PC-9 (cell line): Measurements from ENCODE around the gene SLCO6A1. TPM values are rescaled to one million over a fixed set of nuclear protein-coding genes. Genes with fewer than 3 reads are reported as not detected.

Source experiments
- BruUV-seq: library from RNA; stranded (reverse); fragments of 400-500 nt; replicated peaks from 2 replicates; lab custom pipeline; 2021; lab: Mats Ljungman, UMichigan
- CTCF ChIA-PET: fragments of 300-600 bp; sonication (Branson Sonifier 250); formaldehyde crosslinking; loops from one replicate; lab custom pipeline; 2022; ENCODE audit warnings: antibody characterized with exemption; lab: Charles Lee
- POLR2A ChIA-PET: fragments of 300-600 bp; sonication (Branson Sonifier 250); formaldehyde crosslinking; loops from one replicate; lab custom pipeline; 2022; ENCODE audit warnings: antibody characterized with exemption; ENCODE audit not compliant: unreplicated experiment; lab: Charles Lee
- DNase-seq, 2 experiments: peaks; one replicate each; pipeline versions ENCODE4 v3.0.0 to v3.0.0-alpha.2; 2015 to 2022; ENCODE audit warnings: mixed read lengths in 1 of 2
- H2AFZ ChIP-seq: fragments of 200-600 bp; sonication (generic); 2 replicates; pipeline ENCODE4 v1.8.1; 2017; ENCODE audit warnings: antibody characterized with exemption
- H3F3A ChIP-seq: fragments of 200-600 bp; sonication (generic); 2 replicates; pipeline ENCODE4 v1.8.1; 2017; ENCODE audit warnings: antibody characterized with exemption, mild to moderate bottlenecking, low read depth; ENCODE audit not compliant: insufficient read depth
- H3K27ac ChIP-seq: fragments of 200-600 bp; sonication (generic); 2 replicates; pipeline ENCODE4 v1.6.1; 2016; ENCODE audit warnings: mixed run types
- H3K27me3 ChIP-seq: fragments of 200-600 bp; sonication (generic); 2 replicates; pipeline ENCODE4 v1.6.1; 2016; ENCODE audit warnings: low read depth, mixed run types; ENCODE audit not compliant: insufficient read depth
- H3K36me3 ChIP-seq: fragments of 200-600 bp; sonication (generic); 2 replicates; pipeline ENCODE4 v1.6.1; 2016; ENCODE audit warnings: low read depth, mixed run types
- H3K4me1 ChIP-seq: fragments of 200-600 bp; sonication (generic); replicated peaks from 2 replicates; pipeline ENCODE4 v1.6.1; 2016; ENCODE audit warnings: mixed run types; ENCODE audit not compliant: insufficient read depth
- H3K4me2 ChIP-seq: fragments of 200-600 bp; sonication (generic); 2 replicates; pipeline ENCODE4 v1.6.1; 2017; ENCODE audit warnings: mixed run types
- H3K4me3 ChIP-seq: fragments of 200-600 bp; sonication (generic); 2 replicates; pipeline ENCODE4 v1.6.1; 2016; ENCODE audit warnings: mixed run types
- H3K79me2 ChIP-seq: fragments of 200-600 bp; sonication (generic); 2 replicates; pipeline ENCODE4 v1.6.1; 2017; ENCODE audit warnings: low read depth, mixed run types
- H3K9me2 ChIP-seq: fragments of 200-600 bp; sonication (generic); 2 replicates; pipeline ENCODE4 v1.8.1; 2017; ENCODE audit warnings: mild to moderate bottlenecking; ENCODE audit not compliant: insufficient read depth
- H3K9me3 ChIP-seq: fragments of 200-600 bp; sonication (generic); 2 replicates; pipeline ENCODE4 v1.8.1; 2016; ENCODE audit warnings: low read depth; ENCODE audit not compliant: insufficient read depth
- H4K20me1 ChIP-seq: fragments of 200-600 bp; sonication (generic); 2 replicates; pipeline ENCODE4 v1.8.1; 2017; ENCODE audit not compliant: insufficient read depth
- EZH2 ChIP-seq: fragments of 200-600 bp; sonication (generic); IDR thresholded peaks from 2 replicates; pipeline ENCODE4 v1.8.0; 2017; ENCODE audit warnings: antibody characterized with exemption, low read depth
- intact Hi-C: fragments of 100-400 bp; cut with micrococcal nuclease; formaldehyde crosslinking; loops from one replicate; pipeline ENCODE4 v1.10.0; 2022; ENCODE audit not compliant: unreplicated experiment
- total RNA-seq: library from RNA; stranded (reverse); gene quantifications from 2 replicates; pipeline ENCODE4 v1.2.3, GENCODE V29; 2021
- TF ChIP-seq, protein P1 (sequence below): fragments of 200-600 bp; sonication (generic); conservative IDR thresholded peaks from 2 replicates; pipeline ENCODE4 v1.6.1; 2017; ENCODE audit warnings: mixed run types, antibody characterized with exemption, mild to moderate bottlenecking, moderate library complexity

Gene SLCO6A1
- total RNA-seq, 1 experiment from 2014 or later = not detected

DNA sequence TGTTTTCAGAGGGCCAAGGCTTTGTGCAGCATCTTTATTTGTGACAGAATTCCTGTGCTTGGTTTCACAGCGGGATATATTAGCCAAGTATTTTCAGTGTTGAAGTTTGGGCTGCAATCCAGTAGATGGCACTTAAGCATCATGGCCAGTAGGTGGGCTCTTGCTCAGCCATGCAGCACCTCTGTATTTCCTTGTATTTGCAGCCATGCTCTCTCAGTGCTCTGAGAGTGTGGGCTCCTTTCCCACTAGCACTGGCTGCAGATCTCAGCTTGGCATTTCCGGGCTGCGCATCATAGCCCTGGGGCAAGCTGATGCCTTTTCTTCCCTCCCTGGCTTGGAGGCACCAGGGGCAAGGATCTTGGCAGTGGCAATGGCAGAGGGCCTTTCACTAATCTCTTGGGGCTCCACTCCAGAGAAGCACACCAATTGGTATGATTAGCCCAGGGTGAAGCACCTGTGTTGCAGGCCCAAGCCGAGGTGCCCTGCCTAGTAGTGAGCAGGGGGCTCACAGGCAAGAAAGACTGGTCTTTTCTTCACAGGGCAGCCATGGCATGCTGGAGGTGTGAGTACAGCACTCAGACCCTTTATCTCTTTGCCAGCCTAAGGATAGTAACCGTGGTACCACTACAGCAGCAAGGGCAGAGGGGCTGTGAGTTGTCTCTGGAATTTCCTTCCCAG is 48.3 kb downstream of the SLCO6A1 start:
- POLR2A ChIA-PET = no interaction called here
- Histone ChIP-seq H3K79me2 (no peaks in the 10 kb centered on the region), H3K9me3 (no peaks in the 10 kb centered on the region), H3K4me2 (no peak overlapping the region), H3F3A (no peaks in the 10 kb centered on the region), H3K9me2 (no peaks in the 10 kb centered on the region), H3K36me3 (no peaks in the 10 kb centered on the region), H3K27ac (no peak overlapping the region), H3K27me3 (no peaks in the 10 kb centered on the region), H3K4me1 (no peaks in the 10 kb centered on the region), H2AFZ (no peak overlapping the region), H3K4me3 (no peak overlapping the region), H4K20me1 (no peaks in the 10 kb centered on the region)
- no peak for TF ChIP-seq EZH2
- TF ChIP-seq, protein P1, sequence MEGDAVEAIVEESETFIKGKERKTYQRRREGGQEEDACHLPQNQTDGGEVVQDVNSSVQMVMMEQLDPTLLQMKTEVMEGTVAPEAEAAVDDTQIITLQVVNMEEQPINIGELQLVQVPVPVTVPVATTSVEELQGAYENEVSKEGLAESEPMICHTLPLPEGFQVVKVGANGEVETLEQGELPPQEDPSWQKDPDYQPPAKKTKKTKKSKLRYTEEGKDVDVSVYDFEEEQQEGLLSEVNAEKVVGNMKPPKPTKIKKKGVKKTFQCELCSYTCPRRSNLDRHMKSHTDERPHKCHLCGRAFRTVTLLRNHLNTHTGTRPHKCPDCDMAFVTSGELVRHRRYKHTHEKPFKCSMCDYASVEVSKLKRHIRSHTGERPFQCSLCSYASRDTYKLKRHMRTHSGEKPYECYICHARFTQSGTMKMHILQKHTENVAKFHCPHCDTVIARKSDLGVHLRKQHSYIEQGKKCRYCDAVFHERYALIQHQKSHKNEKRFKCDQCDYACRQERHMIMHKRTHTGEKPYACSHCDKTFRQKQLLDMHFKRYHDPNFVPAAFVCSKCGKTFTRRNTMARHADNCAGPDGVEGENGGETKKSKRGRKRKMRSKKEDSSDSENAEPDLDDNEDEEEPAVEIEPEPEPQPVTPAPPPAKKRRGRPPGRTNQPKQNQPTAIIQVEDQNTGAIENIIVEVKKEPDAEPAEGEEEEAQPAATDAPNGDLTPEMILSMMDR = 0 out of 2 replicates have a peak, but pooled peaks have one; percentile 24
- DNase-seq = no peak
- no TSS peak for BruUV-seq
- intact Hi-C loops = no loop called here
- CTCF ChIA-PET = interaction anchor here (0.7 kb wide), 1 partner anchor 689 kb away, joined by 6 read pairs; no protein-coding TSS in a partner anchor

DNA sequence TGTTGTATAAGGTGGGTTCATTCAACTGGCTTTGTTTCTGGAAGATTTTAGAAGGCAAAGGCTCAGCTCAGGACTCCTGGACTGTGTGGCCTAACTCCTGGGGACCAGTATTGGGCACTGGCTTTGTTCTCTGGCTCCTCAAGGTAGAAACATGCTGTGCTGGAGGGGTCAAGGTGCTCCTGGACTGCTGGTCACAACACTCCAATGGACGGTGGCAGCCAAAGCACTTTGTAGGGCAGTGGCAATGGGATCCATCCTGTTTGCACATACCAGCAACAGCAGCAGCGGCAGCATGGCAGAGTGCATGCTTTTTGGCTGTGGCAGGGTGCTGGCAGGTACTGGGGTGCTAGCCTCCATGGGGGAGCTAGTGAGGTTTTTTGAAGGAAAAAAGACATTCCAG is 65.3 kb downstream of the SLCO6A1 start:
- Histone ChIP-seq H3K79me2 (no peaks in the 10 kb centered on the region), H3K9me2 (no peaks in the 10 kb centered on the region), H3K27ac (no peak overlapping the region), H4K20me1 (no peaks in the 10 kb centered on the region), H2AFZ (no peak overlapping the region), H3K27me3 (no peaks in the 10 kb centered on the region), H3K4me1 (no peaks in the 10 kb centered on the region), H3K36me3 (no peaks in the 10 kb centered on the region), H3F3A (no peaks in the 10 kb centered on the region), H3K4me3 (no peak overlapping the region), H3K9me3 (no peaks in the 10 kb centered on the region), H3K4me2 (no peak overlapping the region)
- TF ChIP-seq, protein P1 = no peak
- TF ChIP-seq EZH2 = no peak
- BruUV-seq = no TSS peak
- ChIA-PET POLR2A (no interaction called here), CTCF (no interaction called here)
- intact Hi-C loops = no loop called here
- DNase-seq = no peak

DNA sequence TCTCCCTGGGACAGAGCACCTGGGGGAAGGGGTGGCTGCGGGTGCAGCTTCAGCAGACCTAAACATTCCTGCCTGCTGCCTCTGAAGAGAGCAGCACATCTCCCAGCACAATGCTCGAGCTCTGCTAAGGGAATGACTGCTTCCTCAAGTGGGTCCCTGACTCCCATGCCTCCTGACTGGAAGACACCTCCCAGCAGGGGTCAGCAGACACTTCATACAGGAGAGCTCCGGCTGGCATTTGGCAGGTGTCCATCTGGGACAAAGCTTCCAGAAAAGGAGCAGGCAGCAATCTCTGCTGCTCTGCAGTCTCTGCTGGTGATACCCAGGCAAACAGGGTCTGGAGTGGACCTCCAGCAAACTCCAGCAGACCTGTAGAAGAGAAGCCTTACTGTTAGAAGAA is 77.2 kb downstream of the SLCO6A1 start:
- TF ChIP-seq EZH2 = no peak
- TF ChIP-seq, protein P1 = no peak
- Histone ChIP-seq H3K9me3 (no peaks in the 10 kb centered on the region), H3F3A (no peaks in the 10 kb centered on the region), H3K9me2 (no peaks in the 10 kb centered on the region), H3K4me1 (no peaks in the 10 kb centered on the region), H3K27me3 (no peaks in the 10 kb centered on the region), H3K79me2 (no peaks in the 10 kb centered on the region), H3K36me3 (no peaks in the 10 kb centered on the region), H3K4me3 (no peak overlapping the region), H3K4me2 (no peak overlapping the region), H3K27ac (no peak overlapping the region), H4K20me1 (no peaks in the 10 kb centered on the region), H2AFZ (no peak overlapping the region)
- no TSS peak for BruUV-seq
- peak; percentile 25 to 39 for DNase-seq
- intact Hi-C loops = no loop called here
- POLR2A ChIA-PET = no interaction called here
- CTCF ChIA-PET = no interaction called here
